Measurements from ENCODE around the gene AMOT.

The AMOT gene

DNA sequence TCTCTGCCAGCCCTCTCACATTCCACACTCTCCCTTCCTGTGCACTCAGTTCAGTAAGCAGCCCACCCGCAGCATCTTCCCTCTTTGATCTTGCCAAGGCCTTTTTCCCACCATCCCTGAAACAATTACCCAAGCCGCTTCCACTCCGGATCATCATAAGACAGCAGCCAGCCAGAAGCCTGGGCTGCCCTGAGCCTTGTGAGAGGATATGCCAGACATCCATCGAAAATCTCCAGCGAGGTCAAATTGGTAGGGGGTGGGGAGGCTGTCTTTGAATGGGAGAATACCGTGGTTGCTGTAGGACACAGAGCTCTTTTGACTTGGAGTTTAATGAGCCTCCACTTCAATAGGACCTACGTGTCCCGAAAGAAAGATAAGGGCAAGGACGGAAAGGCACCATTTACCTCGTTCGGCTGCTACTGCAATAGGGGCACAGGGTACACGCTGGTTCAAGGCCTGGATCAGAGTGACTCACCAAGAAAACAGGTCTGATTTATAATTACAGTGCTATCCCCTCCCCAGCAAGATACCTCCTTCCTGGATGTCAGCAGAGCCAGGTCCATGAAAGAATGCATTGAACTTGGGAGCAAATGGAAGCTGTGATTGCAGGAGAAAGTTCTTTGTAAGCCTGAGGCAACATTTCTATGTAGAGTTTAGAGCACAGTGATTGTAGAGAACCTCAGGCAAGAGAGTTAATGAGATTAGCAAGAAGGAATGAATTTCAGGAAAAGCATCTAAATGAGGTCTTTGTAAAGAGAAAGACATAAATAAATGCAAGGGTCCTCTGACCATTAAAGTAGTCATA lies 39.5 kb downstream of the AMOT start:
- DNase-seq, result no peak

DNA sequence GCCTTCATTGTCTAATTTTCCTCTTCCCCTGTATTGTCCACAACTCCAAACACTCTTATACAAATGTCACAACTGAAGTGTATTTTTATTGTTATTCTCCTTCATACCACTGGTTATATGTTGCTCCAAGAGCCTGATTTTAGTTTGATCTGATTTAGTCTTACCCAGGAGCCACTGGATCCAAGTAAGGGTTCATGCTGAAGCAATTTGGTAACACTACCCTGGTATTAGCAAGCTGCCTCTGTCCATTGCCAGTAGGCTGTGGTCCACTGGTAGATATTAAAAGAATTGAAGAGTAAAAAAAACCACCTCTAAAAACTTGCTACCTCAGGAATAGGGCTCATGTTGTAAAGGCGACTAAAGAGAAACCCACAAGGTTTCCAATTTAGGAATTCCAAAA lies 41.2 kb downstream of the AMOT start:
- no peak for DNase-seq

DNA sequence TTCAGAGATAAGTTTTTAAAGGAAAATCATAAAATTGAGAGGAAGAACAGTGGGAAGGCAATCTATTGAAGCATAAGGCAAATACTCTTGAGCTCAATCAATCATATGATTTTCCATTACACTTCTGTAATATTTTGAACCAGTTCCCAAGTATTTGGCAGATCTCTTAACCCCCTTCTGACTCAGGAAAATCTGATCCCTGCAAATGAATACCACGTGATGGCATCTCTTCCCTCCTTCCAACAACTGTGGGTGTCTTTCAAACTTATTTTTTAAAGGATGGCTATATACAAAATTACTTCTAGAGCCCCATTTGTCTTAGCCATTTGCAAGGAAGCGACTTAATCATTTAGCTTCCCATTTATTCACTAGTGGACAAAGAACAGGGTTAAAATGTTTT lies 41.9 kb downstream of the AMOT start:
- no peak for DNase-seq

DNA sequence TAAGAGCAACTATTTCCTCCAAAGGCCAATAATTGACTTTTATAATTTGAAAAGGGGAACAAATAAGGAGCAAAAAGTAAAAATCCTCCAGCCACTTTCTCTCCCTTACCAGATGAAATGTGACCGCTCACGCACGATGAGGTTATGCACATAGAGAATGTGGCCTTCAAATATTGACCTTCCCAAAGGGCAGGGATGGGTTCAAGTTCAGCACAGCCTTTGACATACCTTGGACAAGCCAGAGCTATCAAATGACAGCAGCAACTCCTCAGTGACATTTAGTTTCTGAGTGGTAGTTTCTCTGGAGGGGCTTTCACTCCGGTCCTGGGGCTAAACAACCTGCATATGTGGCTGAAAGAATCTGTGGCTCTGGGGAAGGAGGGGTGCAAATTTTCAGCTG lies 50.7 kb downstream of the AMOT start:
- no peak for DNase-seq

DNA sequence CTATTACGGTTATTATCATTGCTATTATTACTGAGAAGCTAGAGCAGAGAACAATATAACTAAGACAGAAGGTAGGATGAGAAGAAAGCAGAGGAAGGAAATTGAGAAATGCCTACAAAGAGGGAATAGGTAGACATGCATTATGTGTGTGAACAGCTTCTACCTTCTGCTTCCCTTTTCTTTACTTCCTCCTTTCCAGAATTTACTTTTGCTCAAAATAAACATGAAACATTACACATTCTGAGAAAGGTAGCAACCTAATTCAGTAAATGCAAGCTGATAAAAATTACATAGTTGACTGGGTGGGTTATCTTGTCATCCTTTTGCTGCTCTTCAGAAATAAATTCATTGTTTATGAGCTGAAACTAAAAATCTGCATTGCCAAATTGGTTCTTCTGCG lies 54.6 kb downstream of the AMOT start:
- no peak for DNase-seq

DNA sequence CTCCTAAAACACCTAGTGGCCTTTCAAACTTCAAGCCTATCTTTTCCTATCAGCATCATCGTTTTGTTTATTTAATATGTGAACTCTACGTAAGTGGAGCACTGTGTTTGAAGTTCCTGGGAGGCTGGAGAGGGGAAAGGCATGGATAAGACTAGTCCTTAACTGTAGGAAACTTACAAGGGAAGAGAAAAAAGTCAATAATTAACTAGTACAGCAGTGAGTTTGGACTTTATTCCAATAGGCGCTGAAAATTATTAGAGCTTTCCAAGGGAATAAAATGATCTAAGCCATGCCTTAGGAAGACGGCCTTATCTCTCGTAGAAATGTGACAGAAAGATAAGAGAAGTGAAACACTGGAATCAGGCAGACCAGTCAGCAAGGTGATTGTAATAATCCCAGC lies 55.3 kb downstream of the AMOT start:
- no peak for DNase-seq

DNA sequence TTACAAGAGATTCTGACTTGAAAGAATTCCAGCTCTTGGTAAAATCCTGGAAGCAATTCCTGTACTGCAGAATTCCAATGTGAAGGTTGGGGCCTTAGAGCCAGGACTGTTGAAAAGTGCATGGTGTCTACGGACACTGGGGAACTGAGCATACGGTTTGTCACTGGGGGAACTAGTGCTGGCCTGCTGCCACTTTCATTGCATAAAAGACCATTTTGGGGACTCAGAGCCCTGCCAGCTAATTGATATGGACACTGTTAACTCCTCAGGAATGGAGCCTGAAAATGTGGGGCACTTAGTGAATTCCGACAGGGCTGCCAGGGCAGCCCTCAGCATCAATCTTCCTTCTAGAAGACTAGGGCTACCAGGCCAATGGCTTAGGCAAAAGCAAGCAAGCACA lies 55.9 kb downstream of the AMOT start:
- no peak for DNase-seq

DNA sequence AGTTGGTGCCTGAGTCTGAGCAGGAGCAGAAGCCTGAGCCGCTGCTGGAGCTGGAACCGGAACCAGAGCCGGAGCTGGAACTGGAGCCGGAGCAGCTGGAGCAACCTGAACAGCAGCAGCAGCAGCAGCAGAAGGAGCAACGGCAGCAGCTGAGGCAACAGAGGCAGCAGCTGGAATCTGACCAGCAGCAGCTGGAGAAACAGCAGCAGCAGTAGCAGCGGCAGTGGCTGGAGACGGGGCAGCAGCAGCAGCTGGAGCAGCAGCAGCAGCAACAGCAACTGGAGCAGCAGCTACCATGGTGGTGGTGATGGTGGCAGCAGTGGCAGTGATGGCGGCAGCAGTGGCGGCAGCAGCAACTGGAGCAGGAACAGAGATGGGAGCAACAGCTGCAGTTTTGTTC lies 61.5 kb downstream of the AMOT start:
- no peak for DNase-seq

DNA sequence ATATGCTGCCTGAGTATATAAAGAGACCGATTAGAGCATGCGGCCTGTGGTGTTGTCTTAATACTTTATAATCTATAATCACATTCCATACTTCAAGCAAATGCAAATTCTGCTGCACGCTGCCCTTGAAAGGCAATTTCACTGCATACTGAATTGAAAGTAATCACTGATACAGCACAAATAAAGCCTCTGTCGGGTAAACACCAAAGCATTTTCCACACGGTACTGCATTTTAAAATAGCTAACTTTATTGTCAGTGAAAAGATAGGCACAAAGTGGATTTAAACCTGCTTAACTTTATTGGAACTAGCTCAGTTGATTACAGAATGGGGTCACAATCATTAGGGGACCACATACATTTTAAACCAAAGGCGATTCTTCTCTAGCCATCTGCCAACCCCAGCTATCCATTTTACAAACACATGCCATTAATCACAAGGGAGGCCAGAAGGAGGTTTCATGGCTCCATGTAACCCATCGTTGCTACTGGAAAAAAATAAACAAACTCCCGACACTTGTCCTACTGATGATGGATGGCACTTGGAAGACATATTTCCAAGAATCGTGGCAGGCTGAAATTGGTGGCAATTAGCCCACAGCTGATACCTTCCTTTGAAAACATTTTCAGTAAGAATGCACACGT lies 65.9 kb downstream of the AMOT start:
- DNase-seq, result no peak

DNA sequence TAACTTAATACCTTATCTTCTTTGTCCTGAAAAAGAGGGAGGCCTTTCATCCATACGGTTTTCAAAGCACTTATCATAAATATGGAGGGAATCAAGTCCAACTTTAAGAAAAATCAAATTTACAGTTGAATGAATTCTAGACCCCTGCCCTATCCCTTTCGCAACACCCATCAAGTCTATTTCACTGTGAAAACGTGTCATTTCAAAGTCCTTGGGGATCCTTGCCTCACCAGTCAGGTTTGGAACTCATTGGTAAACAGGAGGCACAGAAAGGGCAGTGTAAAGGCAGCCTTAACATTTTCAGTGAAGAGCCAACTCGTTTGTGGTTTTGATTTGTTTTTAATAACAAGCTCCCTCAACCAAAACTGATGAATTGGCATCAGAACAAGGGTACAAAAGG lies 66.5 kb downstream of the AMOT start:
- DNase-seq, result no peak

DNA sequence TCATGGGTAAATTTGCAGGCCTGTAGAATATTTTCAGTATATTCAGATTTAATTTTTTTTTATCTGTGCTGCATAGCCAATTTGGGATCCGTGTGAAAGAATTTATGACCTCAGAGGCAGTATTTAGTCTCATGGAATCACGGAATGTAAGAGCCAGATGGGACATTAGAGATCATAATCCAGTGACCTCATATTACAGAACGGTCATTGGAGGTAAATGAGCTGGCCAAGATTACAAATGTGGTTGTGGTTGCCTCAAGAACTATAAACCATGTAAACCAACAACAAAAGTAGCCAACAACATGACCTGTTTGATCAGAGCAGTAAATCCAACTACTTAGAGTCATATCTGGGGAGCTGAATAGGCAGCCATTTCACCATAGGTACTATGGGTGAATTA lies 71.6 kb downstream of the AMOT start:
- no peak for DNase-seq

DNA sequence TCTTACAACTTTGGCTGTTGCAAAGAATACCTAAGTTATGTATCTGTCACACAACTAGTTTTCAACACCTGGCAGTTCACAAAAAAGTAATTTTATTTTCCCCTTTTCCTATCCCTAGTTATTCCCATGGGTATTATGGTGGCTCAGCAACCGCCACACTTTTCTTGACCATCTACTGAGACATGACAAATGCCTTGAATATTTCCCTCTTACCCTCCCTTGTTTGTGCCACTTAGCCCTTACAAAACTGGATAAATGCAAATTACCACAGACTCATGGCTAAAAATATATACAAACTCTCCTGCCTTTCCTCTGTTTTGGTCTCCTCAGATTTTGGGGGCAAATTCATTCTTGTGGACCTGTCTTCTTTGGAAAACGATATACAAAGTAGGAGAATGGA lies 72.1 kb downstream of the AMOT start:
- DNase-seq, result no peak

DNA sequence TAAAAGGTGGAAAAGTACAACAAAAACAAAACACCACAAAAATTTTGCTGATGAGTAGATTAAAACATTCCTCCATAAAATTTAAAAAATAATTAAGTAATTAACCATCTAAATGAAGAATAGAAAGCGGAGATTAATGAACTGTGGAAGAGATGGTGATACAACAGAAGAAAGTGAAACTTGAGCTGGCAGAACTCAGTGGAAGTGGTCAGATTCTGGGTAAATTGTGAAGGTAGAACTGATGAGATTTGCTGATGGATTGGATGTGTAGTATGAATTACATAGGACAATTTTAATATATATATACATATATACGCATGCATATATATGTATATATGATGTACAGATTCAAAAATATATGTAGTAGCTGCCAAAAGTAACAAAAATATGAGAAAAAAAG lies 73.9 kb downstream of the AMOT start:
- no peak for DNase-seq

DNA sequence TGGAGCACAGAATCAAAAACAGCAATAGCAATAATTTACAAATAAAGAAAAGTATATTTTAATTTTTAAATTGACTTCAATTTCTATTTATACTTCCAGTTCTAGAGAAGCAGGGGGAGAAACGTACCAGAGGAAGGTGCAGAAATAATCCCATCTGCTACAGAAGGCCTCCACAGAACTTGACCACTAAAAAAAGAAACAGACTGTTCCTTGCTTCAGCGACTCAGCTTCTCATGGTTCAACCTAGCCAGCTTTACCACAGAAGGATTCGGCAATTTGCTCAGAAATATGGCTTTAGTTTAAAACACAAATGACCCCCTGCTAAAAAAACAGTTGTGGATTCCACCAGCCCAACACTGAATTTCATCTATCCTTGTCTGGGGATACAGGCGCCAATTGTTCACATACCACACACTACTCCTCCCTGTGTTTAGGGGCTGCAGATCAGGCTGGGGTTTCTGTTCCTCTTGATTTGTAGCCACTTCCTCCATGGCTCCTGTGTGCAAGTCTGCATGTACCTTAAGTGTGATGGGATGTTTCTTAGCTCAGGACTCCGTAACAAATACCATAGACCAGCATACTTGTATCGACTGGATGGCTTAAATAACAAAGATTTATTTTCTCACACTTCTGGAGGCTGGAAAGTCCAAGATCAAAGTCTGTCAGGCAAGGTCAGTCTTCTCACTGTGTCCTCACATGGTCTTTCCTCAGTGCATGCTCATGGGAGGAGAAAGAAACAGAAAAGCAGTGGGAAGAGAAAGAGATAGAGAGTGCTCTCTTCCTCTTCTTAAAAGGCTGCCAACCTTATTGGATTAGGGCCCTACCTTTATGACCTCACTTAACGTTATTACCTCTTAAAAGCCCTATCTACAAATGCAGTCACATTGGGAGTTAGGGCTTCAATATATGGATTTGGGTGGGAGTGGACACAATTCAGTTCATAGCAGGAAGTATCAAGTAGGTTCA lies 79.1 kb downstream of the AMOT start:
- no peak for DNase-seq

DNA sequence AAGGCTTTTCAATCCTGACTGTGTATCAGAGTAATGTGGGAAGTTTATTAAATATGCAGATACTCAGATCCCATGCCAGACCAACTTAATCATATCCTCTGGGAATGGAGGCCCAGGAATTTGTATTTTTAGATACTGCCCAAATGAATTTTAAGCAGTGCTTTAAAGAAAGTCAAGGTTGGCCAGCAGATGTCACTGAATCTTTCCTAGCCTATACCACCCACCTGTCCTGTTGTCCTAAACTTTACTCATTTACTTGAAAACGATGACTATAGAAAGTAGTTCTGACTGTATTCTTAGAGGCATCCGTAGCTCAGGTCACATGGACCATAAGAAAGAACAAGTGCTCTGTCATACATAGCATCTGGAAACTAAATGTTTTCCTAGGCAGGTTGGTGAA lies 79.9 kb downstream of the AMOT start:
- DNase-seq, result no peak

DNA sequence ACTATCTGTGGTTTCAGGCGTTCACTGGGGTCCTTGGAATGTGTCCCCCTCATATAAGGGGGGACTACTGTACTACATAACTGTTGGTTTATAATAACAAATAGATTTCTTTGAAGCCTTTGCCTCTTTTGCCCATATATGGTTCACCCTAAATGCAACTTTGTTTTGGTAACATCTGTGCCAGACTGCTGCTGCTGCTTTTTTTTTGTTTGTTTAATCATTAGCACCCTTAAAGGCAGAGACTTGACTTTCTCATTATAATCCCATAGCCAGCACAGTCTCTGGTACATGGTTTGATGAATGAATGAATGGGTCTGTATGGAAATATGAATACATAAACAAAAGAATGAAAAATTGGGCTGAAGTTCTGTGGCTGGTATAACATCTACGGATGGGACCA lies 80.7 kb downstream of the AMOT start:
- no peak for DNase-seq

DNA sequence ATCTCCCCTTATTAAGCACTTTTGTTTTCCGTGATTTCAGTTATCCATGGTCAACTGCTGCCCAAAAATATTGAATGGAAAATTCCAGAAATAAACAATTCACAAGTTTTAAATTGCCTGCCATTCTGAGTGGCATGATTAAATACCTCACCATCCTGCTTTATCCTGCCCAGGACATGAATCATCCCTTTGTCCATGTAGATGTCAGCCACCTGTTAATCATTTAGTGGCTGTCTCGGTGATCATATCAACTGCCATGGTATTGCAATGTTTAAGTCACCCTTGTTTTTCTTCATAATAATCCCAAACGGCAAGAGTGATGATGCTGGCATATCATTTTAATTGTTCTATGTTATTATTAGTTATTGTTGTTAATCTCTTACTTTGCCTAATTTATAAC lies 81.1 kb downstream of the AMOT start:
- DNase-seq, result no peak

DNA sequence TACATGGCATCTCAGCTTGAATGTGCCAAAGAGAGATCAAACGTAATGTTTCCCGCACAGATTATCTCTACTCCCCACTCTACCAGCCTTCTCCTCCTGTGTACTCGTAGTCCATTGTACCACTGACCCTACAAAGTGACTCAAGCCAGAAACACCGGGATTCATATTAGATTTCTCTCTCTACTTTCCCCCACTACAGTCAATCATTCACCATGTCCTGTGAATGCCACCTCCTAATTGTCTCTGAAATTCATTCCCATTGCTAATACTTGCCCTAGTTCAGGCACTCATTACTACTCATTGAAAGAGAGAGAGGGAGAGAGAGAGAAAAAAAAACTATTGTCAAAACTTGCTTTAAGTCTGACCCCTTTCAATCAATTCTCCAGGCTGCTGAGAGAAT lies 82.7 kb downstream of the AMOT start:
- no peak for DNase-seq

DNA sequence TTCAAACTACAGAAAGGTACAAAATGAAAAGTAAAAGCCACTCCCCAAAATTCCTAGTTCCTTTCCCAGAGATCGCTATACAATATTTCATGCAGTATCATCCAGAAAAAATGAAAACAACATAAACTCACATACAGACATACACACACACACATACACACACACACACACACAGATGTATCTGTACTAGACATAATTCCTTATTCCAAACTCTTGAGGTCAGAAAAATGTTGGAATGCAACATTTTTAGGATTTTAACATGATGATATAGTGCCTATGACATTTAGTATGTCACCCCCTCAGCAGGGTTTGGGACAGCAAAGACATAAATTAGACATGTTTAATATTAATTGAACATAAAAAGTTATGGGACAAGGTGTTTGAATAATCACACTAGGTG lies 87.5 kb downstream of the AMOT start:
- DNase-seq, result no peak

DNA sequence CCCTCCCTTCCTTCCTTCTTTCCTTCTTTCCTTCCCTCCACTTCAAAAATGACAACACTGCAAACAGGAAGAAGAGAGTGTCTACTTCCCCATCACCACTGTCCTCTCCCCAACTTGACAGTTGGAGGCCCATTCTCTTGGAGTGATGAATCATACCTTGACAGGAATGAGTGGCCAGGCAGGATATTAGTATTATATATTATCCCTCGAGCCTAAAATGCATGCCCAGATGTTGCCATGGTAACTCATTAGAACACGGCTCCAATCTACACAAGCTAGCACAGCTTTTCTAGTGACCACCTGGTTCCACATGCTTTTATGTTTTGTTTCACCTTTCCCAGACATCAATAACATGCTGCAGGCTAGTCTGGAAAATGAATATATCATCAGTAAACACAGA lies 89.6 kb downstream of the AMOT start:
- DNase-seq, result no peak

DNA sequence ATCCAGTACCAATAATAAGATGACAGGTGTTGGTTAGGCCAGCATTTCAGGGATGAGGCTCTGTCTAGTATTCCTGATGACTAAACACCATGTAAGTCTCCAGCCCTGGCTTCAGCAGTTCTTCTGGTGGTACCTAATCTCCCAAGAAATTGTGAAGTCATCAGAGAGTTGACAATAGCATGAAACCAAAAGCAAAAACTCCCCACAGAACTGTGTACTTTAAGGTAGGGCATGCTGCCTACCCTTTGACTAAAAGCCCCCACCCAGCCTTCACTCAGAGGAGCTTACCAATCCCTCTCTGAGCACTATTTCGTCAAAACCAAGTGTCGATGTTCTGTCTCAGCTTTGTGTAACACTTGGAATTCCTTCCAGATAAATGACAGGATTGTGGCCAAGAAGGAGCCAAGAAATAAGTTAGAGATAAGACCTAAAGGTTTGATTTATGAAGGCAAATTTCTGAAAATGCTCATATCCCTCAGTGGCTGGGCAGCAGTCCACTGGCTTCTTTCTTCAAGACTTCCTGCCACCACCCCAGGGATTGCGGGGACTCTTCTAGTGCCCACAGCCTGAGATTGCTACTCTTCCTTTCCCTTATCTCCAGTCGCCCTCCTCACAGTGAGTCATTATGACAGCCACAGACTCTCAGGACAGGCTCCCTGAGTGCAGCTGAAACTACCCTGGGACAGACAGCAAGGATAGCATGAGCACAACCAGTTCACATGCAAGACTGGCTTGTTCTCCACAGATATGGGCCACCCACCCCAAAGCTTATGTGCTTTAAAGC lies 93.6 kb downstream of the AMOT start:
- DNase-seq, result no peak

DNA sequence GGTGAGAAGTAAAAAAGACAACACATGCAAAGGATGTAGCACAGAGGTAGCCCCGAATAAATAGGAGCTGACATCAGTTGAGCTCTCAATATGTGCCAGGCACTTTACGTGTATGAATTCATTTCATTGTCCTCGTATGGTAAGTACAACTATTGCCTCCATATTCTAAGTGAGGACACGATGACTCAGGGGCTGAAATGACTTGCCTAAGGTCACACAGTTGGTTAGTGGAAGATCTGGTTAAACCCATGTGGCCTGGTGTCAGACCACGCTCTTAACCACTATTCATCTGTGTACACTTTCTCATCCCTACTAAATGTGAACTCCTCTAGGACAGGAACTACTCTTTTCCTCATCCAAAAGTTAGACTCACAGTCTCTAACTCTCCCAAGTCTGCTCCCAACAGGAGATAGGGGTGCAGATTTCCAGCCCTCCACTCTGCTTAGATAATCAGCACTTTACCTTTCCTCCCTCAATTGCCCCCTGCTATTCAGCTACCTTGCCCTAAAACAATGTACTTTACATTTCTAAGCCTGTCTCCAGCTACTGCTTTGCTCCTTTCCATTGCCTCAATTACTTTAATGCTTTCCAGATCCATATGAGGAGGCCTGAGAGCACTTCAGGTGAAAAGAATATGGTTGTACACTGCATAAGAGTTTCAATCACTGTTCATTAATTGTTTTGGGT lies 102.1 kb downstream of the AMOT start:
- DNase-seq, result no peak
